Measurements from ENCODE around the gene PPP1R13L.

DNA sequence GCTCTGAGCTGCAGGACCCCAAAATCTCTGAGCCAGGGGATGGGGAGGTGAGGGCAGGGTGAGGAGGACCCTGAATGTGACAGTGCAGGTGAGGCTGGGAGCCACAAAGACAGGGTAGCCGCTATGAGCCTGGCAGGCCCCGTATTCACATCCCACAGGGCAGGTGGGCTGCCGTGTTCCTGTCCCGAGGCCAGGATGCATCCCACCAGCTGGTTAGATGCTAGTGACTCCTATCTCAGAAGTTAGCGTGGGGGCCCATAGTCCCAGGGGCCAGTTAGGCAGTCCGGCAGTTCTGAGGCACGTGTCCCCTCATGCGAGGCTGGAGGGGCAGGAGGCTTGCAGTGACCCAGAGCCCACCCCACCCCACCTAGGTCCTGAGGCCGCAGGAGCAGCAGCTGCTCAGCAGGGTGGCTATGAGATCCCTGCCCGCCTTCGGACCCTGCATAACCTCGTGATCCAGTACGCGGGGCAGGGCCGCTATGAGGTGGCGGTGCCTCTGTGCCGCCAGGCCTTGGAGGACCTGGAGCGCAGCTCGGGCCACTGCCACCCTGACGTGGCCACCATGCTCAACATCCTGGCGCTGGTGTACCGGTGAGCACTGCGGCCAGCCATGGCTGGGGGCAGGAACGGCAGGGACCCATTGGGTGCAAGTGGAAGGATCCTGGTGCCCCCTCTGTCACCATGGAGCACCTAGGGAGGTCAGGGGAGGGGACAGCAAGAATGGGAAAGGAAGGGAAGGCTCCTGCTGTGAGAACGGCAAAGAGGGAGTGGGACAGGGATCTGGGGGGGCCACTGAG is 57.1 kb downstream of the PPP1R13L start:
- TF ChIP-seq, protein P1, sequence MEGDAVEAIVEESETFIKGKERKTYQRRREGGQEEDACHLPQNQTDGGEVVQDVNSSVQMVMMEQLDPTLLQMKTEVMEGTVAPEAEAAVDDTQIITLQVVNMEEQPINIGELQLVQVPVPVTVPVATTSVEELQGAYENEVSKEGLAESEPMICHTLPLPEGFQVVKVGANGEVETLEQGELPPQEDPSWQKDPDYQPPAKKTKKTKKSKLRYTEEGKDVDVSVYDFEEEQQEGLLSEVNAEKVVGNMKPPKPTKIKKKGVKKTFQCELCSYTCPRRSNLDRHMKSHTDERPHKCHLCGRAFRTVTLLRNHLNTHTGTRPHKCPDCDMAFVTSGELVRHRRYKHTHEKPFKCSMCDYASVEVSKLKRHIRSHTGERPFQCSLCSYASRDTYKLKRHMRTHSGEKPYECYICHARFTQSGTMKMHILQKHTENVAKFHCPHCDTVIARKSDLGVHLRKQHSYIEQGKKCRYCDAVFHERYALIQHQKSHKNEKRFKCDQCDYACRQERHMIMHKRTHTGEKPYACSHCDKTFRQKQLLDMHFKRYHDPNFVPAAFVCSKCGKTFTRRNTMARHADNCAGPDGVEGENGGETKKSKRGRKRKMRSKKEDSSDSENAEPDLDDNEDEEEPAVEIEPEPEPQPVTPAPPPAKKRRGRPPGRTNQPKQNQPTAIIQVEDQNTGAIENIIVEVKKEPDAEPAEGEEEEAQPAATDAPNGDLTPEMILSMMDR (IDR thresholded peaks at IDR 0.05): no peak
- no peak for TF ChIP-seq POLR2AphosphoS5 (IDR thresholded peaks at IDR 0.05)
